ENCODE measurements around the gene SLC35D2. TPM values are rescaled to one million over a fixed set of nuclear protein-coding genes. Genes with fewer than 3 reads are reported as not detected.

The SLC35D2 gene
- total RNA-seq, result 1 to 10 TPM; 2.1 to 5.9 (median 3.1) TPM
- 1 to 10 TPM; 2.0 to 5.3 (median 2.3) TPM for polyA plus RNA-seq
- long read RNA-seq, donor 1, partial matches to known transcripts, result 0 of 3 reads
- long read RNA-seq, donor 1, other reads (novel, unspliced or antisense), result 3 of 3 reads
- long read RNA-seq, donor 2, partial matches to known transcripts, result 1 of 4 reads
- long read RNA-seq, donor 2, other reads (novel, unspliced or antisense), result 2 of 4 reads

- WGBS, 3 donors, result 0 to 1% (median 1%) methylated on average over 34 to 73 of the region's 73 CpGs
- TF ChIP-seq CTCF (IDR thresholded peaks at IDR 0.05), result no peak
- ATAC-seq (peak; percentile 60 to 89 (median 78)), DNase-seq (peak; percentile 66 to 71)
- no peaks in the 10 kb centered on the region for H3K27me3 ChIP-seq (ENCODE audit: insufficient read depth in 3 of 3, low read length in 2 of 3)
- no peaks in the 10 kb centered on the region for H3K36me3 ChIP-seq (ENCODE audit: insufficient read depth in 1 of 2, low read depth in 1 of 2)
- H3K9me3 ChIP-seq, result no peaks in the 10 kb centered on the region
- peak within 1 kb of the TSS; percentile 64 for H3K4me3 ChIP-seq
- H3K4me1 ChIP-seq, result peaks cover 3% of the 10 kb centered on the region
- peak within 1 kb of the TSS; percentile 43 for H3K27ac ChIP-seq
- intact Hi-C loops (cut with DNase I), result no loop called here
Measured at GRCh38 chr9:96383165-96383942, at the start of gene SLC35D2. SLC35D2 (minus strand) TSS chr9:96383711; CDS start chr9:96383634, 77 bp downstream.

- Histone ChIP-seq H3K4me3 (no peak overlapping the region), H3K9me3 (no peaks in the 10 kb centered on the region), H3K27ac (no peak overlapping the region), H3K27me3 (ENCODE audit: insufficient read depth in 3 of 3, low read length in 2 of 3) (no peaks in the 10 kb centered on the region), H3K36me3 (ENCODE audit: insufficient read depth in 1 of 2, low read depth in 1 of 2) (no peaks in the 10 kb centered on the region), H3K4me1 (no peaks in the 10 kb centered on the region)
- TF ChIP-seq CTCF (IDR thresholded peaks at IDR 0.05), result no peak
- intact Hi-C loops (cut with DNase I), result no loop called here
- DNase-seq, result no peak
- no peak for ATAC-seq
- WGBS, 3 donors, result 85 to 96% (median 92%) methylated on average over 2 of the region's 2 CpGs
Measured at GRCh38 chr9:96430377-96430776, 46.9 kb upstream of the SLC35D2 start.

GRCh38 chr9:96429732-96430131 is 46.2 kb upstream of the SLC35D2 start:
- ATAC-seq (no peak), DNase-seq (no peak)
- no peaks in the 10 kb centered on the region for H3K27me3 ChIP-seq (ENCODE audit: insufficient read depth in 3 of 3, low read length in 2 of 3)
- no peaks in the 10 kb centered on the region for H3K36me3 ChIP-seq (ENCODE audit: insufficient read depth in 1 of 2, low read depth in 1 of 2)
- H3K9me3 ChIP-seq, result no peaks in the 10 kb centered on the region
- intact Hi-C loops (cut with DNase I), result no loop called here
- H3K27ac ChIP-seq, result no peak overlapping the region
- no peaks in the 10 kb centered on the region for H3K4me1 ChIP-seq
- no peak for TF ChIP-seq CTCF (IDR thresholded peaks at IDR 0.05)
- no peak overlapping the region for H3K4me3 ChIP-seq

GRCh38 chr9:96425500-96426169 is 42.1 kb upstream of the SLC35D2 start:
- no peaks in the 10 kb centered on the region for H3K9me3 ChIP-seq
- no peaks in the 10 kb centered on the region for H3K36me3 ChIP-seq (ENCODE audit: insufficient read depth in 1 of 2, low read depth in 1 of 2)
- no peak for TF ChIP-seq CTCF (IDR thresholded peaks at IDR 0.05)
- DNase-seq (no peak), ATAC-seq (no peak)
- intact Hi-C loops (cut with DNase I), result no loop called here
- H3K27me3 ChIP-seq (ENCODE audit: insufficient read depth in 3 of 3, low read length in 2 of 3), result no peaks in the 10 kb centered on the region
- no peak overlapping the region for H3K4me3 ChIP-seq
- no peak overlapping the region for H3K27ac ChIP-seq
- H3K4me1 ChIP-seq, result peaks cover 8% of the 10 kb centered on the region
- WGBS, 3 donors, result 66 to 75% (median 73%) methylated on average over 4 of the region's 4 CpGs

All from psoas muscle (tissue), 8 donors.